WTC11 (cell line): ENCODE measurements around the gene SMYD1. TPM values are rescaled to one million over a fixed set of nuclear protein-coding genes. Genes with fewer than 3 reads are reported as not detected.

Source experiments
- ATAC-seq: fragments of 200-7000 bp; cut with Tn5 transposase; 2 replicates; pipeline ENCODE4 v1.10.0; 2021; ENCODE audit warnings: mild to moderate bottlenecking, moderate library complexity
- CTCF ChIA-PET: fragments of 300-600 bp; sonication (Branson Sonifier 250); formaldehyde crosslinking; loops from one replicate; lab custom pipeline; 2021; ENCODE audit warnings: antibody characterized with exemption; lab: Charles Lee
- POLR2A ChIA-PET: fragments of 350-600 bp; sonication (Branson Sonifier 250); formaldehyde crosslinking; loops from one replicate; lab custom pipeline; 2021; ENCODE audit warnings: antibody characterized with exemption; lab: Charles Lee
- DNase-seq: peaks from one replicate; pipeline ENCODE4 v3.0.0; 2021; ENCODE audit warnings: low spot score
- H3K27ac Mint-ChIP-seq: 2 replicates; pipeline ENCODE4 v1.8.0; 2021; ENCODE audit warnings: mixed read lengths
- H3K27me3 Mint-ChIP-seq: 2 replicates; pipeline ENCODE4 v1.8.0; 2021; ENCODE audit warnings: low read depth, mild to moderate bottlenecking, moderate library complexity, mixed read lengths
- H3K36me3 Mint-ChIP-seq: 2 replicates; pipeline ENCODE4 v1.8.0; 2021; ENCODE audit warnings: mixed read lengths
- H3K4me1 Mint-ChIP-seq: 2 replicates; pipeline ENCODE4 v1.8.0; 2022; ENCODE audit warnings: mixed read lengths
- H3K4me3 Mint-ChIP-seq: 2 replicates; pipeline ENCODE4 v1.8.0; 2021; ENCODE audit warnings: mild to moderate bottlenecking, moderate library complexity, mixed read lengths
- H3K9me3 Mint-ChIP-seq: 2 replicates; pipeline ENCODE4 v1.8.0; 2021; ENCODE audit warnings: mixed read lengths
- CDX4 ChIP-seq: fragments of 250-450 bp; sonication (Bioruptor Pico); IDR thresholded peaks from 2 replicates; pipeline ENCODE4 v1.9.0; 2021; ENCODE audit warnings: moderate library complexity, mild to moderate bottlenecking, inconsistent platforms, borderline replicate concordance
- EMX1 ChIP-seq: fragments of 250-450 bp; sonication (Bioruptor Pico); IDR thresholded peaks from 2 replicates; pipeline ENCODE4 v1.8.0; 2021; ENCODE audit warnings: mild to moderate bottlenecking
- FOXK1 ChIP-seq: sonication (generic); formaldehyde crosslinking; IDR thresholded peaks from 2 replicates; pipeline ENCODE4 v1.8.0; 2022; ENCODE audit warnings: mild to moderate bottlenecking, moderate library complexity, missing genetic modification reagents
- GABPB1 ChIP-seq: sonication (generic); formaldehyde crosslinking; IDR thresholded peaks from 2 replicates; pipeline ENCODE4 v1.8.1; 2023; ENCODE audit warnings: mild to moderate bottlenecking, missing genetic modification reagents
- NFYB ChIP-seq: sonication (generic); formaldehyde crosslinking; conservative IDR thresholded peaks from 2 replicates; pipeline ENCODE4 v1.8.0; 2022; ENCODE audit warnings: low read depth, missing genetic modification reagents
- PRRX2 ChIP-seq: fragments of 250-450 bp; sonication (Bioruptor Pico); IDR thresholded peaks from 2 replicates; pipeline ENCODE4 v1.8.0; 2021; ENCODE audit warnings: mild to moderate bottlenecking
- RORB ChIP-seq: fragments of 250-450 bp; sonication (Bioruptor Pico); IDR thresholded peaks from 2 replicates; pipeline ENCODE4 v1.9.0; 2021; ENCODE audit warnings: mild to moderate bottlenecking
- SMAD3 ChIP-seq: sonication (generic); formaldehyde crosslinking; IDR thresholded peaks from 2 replicates; pipeline ENCODE4 v1.8.0; 2022; ENCODE audit warnings: missing genetic modification reagents, mild to moderate bottlenecking, borderline replicate concordance
- TCF7 ChIP-seq: sonication (generic); formaldehyde crosslinking; IDR thresholded peaks from 2 replicates; pipeline ENCODE4 v1.8.0; 2022; ENCODE audit warnings: mild to moderate bottlenecking, low read depth, missing genetic modification reagents, moderate library complexity
- ZBTB43 ChIP-seq: sonication (generic); formaldehyde crosslinking; IDR thresholded peaks from 2 replicates; pipeline ENCODE4 v1.8.1; 2023; ENCODE audit warnings: mild to moderate bottlenecking, missing genetic modification reagents
- ZMAT4 ChIP-seq: fragments of 250-450 bp; sonication (Bioruptor Pico); IDR thresholded peaks from 2 replicates; pipeline ENCODE4 v1.9.0; 2021; ENCODE audit warnings: mild to moderate bottlenecking
- ZNF138 ChIP-seq: sonication (generic); formaldehyde crosslinking; conservative IDR thresholded peaks from 2 replicates; pipeline ENCODE4 v1.8.1; 2022; ENCODE audit warnings: mild to moderate bottlenecking, moderate library complexity, missing genetic modification reagents
- ZNF281 ChIP-seq: sonication (generic); formaldehyde crosslinking; IDR thresholded peaks from 2 replicates; pipeline ENCODE4 v1.8.0; 2023; ENCODE audit warnings: mild to moderate bottlenecking, missing genetic modification reagents
- ZNF425 ChIP-seq: fragments of 250-450 bp; sonication (Bioruptor Pico); conservative IDR thresholded peaks from 2 replicates; pipeline ENCODE4 v1.9.0; 2021; ENCODE audit warnings: mild to moderate bottlenecking
- ZNF512 ChIP-seq: sonication (generic); formaldehyde crosslinking; IDR thresholded peaks from 2 replicates; pipeline ENCODE4 v1.8.1; 2022; ENCODE audit warnings: missing genetic modification reagents, borderline replicate concordance
- ZNF532 ChIP-seq: fragments of 250-450 bp; sonication (Bioruptor Pico); IDR thresholded peaks from 2 replicates; pipeline ENCODE4 v1.9.0; 2021; ENCODE audit warnings: mild to moderate bottlenecking, borderline replicate concordance
- total RNA-seq: library from RNA; stranded (reverse); gene quantifications from 3 replicates; pipeline ENCODE4 v1.2.3, GENCODE V29; 2021

SMYD1 gene
- total RNA-seq, 1 experiment from 2014 or later = not detected

GRCh38 chr2:88131999-88132368 lies 64.4 kb downstream of the SMYD1 start:
- H3K27ac Mint-ChIP-seq = no peak overlapping the region
- CTCF ChIA-PET = interaction anchor here (1.3 kb wide), 1 partner anchor 28 kb away, joined by 4 read pairs; no protein-coding TSS in a partner anchor
- TF ChIP-seq PRRX2 (CRISPR knock-in tag) (no peak), ZBTB43 (no peak), RORB (CRISPR knock-in tag) (no peak), ZMAT4 (CRISPR knock-in tag) (no peak), ZNF532 (CRISPR knock-in tag) (no peak), SMAD3 (CRISPR knock-in tag) (no peak), NFYB (CRISPR knock-in tag) (no peak), GABPB1 (CRISPR knock-in tag) (no peak), TCF7 (CRISPR knock-in tag) (no peak), CDX4 (CRISPR knock-in tag) (no peak), ZNF425 (CRISPR knock-in tag) (no peak), ZNF138 (CRISPR knock-in tag) (no peak), EMX1 (CRISPR knock-in tag) (no peak)
- TF ChIP-seq, all 79 proteins: peak for 0
- Mint-ChIP-seq H3K27me3 (no peaks in the 10 kb centered on the region), H3K36me3 (no peaks in the 10 kb centered on the region), H3K4me3 (no peak overlapping the region), H3K4me1 (no peaks in the 10 kb centered on the region; the same call in 1 of the 2 replicates), H3K9me3 (no peaks in the 10 kb centered on the region)
- no peak for ATAC-seq
- POLR2A ChIA-PET = no interaction called here
- no peak for DNase-seq

- DNase-seq = no peak
- TF ChIP-seq ZNF512 (no peak), ZNF281 (CRISPR knock-in tag) (no peak), FOXK1 (no peak)
- TF ChIP-seq, all 79 proteins: peak for 0
- no peaks in the 10 kb centered on the region for H3K36me3 Mint-ChIP-seq
- ChIA-PET CTCF (interaction anchor here (2.2 kb wide), 1 partner anchor 74 kb away, joined by 13 read pairs; no protein-coding TSS in a partner anchor), POLR2A (no interaction called here)
- no peaks in the 10 kb centered on the region; the same call in 1 of the 2 replicates for H3K4me1 Mint-ChIP-seq
- no peak for ATAC-seq
- H3K4me3 Mint-ChIP-seq = no peak overlapping the region
- no peak overlapping the region for H3K27ac Mint-ChIP-seq
- H3K27me3 Mint-ChIP-seq = no peaks in the 10 kb centered on the region
- no peaks in the 10 kb centered on the region for H3K9me3 Mint-ChIP-seq
Measured at GRCh38 chr2:88133875-88134274, 66.2 kb downstream of the SMYD1 start.
